ENCODE measurements around the gene LLGL2.
"Not testable (repeated sequence)": the region's sequence is repeated elsewhere in the genome, so short reads cannot be mapped to it uniquely, and the experiment has no call there.

The LLGL2 gene

GRCh38 chr17:75524970-75525805 is at the start of gene LLGL2:
Gene LLGL2, plus strand, starts transcription at chr17:75525697. Its CDS starts 17,730 bp downstream, at chr17:75543427.
- DNase-seq (ENCODE audit: low read depth) = peak; percentile 68

GRCh38 chr17:75475851-75476250 is 49.6 kb upstream of the LLGL2 start:
- DNase-seq (ENCODE audit: low read depth) = no peak

- DNase-seq (ENCODE audit: low read depth) = no peak
Measured at GRCh38 chr17:75476271-75476671, 49.2 kb upstream of the LLGL2 start.

GRCh38 chr17:75476752-75477489 is 48.6 kb upstream of the LLGL2 start:
- no peak for DNase-seq (ENCODE audit: low read depth)

- DNase-seq (ENCODE audit: low read depth) = not testable (repeated sequence)
Measured at GRCh38 chr17:75477490-75477862, 48.0 kb upstream of the LLGL2 start.

- no peak for DNase-seq (ENCODE audit: low read depth)
Measured at GRCh38 chr17:75478508-75478907, 47.0 kb upstream of the LLGL2 start.

GRCh38 chr17:75480281-75480680 is 45.2 kb upstream of the LLGL2 start:
- DNase-seq (ENCODE audit: low read depth) = no peak

GRCh38 chr17:75481194-75482068 is 44.1 kb upstream of the LLGL2 start:
- DNase-seq (ENCODE audit: low read depth) = no peak

- no peak for DNase-seq (ENCODE audit: low read depth)
Measured at GRCh38 chr17:75482098-75482942, 43.2 kb upstream of the LLGL2 start.

- DNase-seq (ENCODE audit: low read depth) = no peak
Measured at GRCh38 chr17:75485688-75486087, 39.8 kb upstream of the LLGL2 start.

GRCh38 chr17:75486151-75486550 is 39.3 kb upstream of the LLGL2 start:
- DNase-seq (ENCODE audit: low read depth) = no peak

- DNase-seq (ENCODE audit: low read depth) = no peak
Measured at GRCh38 chr17:75486951-75487350, 38.5 kb upstream of the LLGL2 start.

- DNase-seq (ENCODE audit: low read depth) = peak; percentile 28
Measured at GRCh38 chr17:75487351-75488070, 38.0 kb upstream of the LLGL2 start.

- no peak for DNase-seq (ENCODE audit: low read depth)
Measured at GRCh38 chr17:75488693-75489510, 36.6 kb upstream of the LLGL2 start.

- DNase-seq (ENCODE audit: low read depth) = no peak
Measured at GRCh38 chr17:75489511-75489955, 36.0 kb upstream of the LLGL2 start.

GRCh38 chr17:75490173-75490743 is 35.2 kb upstream of the LLGL2 start:
- DNase-seq (ENCODE audit: low read depth) = no peak

GRCh38 chr17:75490953-75491649 is 34.4 kb upstream of the LLGL2 start:
- no peak for DNase-seq (ENCODE audit: low read depth)

GRCh38 chr17:75491680-75492079 is 33.8 kb upstream of the LLGL2 start:
- DNase-seq (ENCODE audit: low read depth) = no peak
